KOPT-K1 (cell line): ENCODE measurements around the gene KCTD10.
"Not testable (repeated sequence)": the region's sequence is repeated elsewhere in the genome, so short reads cannot be mapped to it uniquely, and the experiment has no call there.

Experiments used
- H3K27ac ChIP-seq: fragments of 200-600 bp; sonication (generic); 2 replicates; pipeline ENCODE4 v1.5.1; 2016; ENCODE audit warnings: antibody characterized with exemption, mild to moderate bottlenecking, low read depth, low read length; ENCODE audit not compliant: poor library complexity, severe bottlenecking
- H3K36me3 ChIP-seq: fragments of 200-600 bp; sonication (generic); 2 replicates; pipeline ENCODE4 v1.5.1; 2017; ENCODE audit warnings: antibody characterized with exemption, mild to moderate bottlenecking, low read length, moderate library complexity; ENCODE audit not compliant: insufficient read depth
- H3K9me3 ChIP-seq: fragments of 200-600 bp; sonication (generic); 2 replicates; pipeline ENCODE4 v1.5.1; 2017; ENCODE audit warnings: antibody characterized with exemption, low read length, mild to moderate bottlenecking; ENCODE audit not compliant: insufficient read depth, poor library complexity, severe bottlenecking

KCTD10 gene

GRCh38 chr12:109434582-109434981, 42.5 kb downstream of the KCTD10 start:
- no peaks in the 10 kb centered on the region for H3K9me3 ChIP-seq
- H3K36me3 ChIP-seq: no peaks in the 10 kb centered on the region
- H3K27ac ChIP-seq: no peak overlapping the region

GRCh38 chr12:109433618-109434017, 43.5 kb downstream of the KCTD10 start:
- Histone ChIP-seq H3K27ac (no peak overlapping the region), H3K9me3 (no peaks in the 10 kb centered on the region), H3K36me3 (no peaks in the 10 kb centered on the region)

GRCh38 chr12:109432842-109433304, 44.2 kb downstream of the KCTD10 start:
- no peak overlapping the region for H3K27ac ChIP-seq
- no peaks in the 10 kb centered on the region for H3K9me3 ChIP-seq

GRCh38 chr12:109432431-109432830, 44.7 kb downstream of the KCTD10 start:
- Histone ChIP-seq H3K9me3 (no peaks in the 10 kb centered on the region), H3K27ac (no peak overlapping the region), H3K36me3 (no peaks in the 10 kb centered on the region)

More at GRCh38 chr12:109432842-109433304, 44.2 kb downstream of the KCTD10 start:
- no peaks in the 10 kb centered on the region for H3K36me3 ChIP-seq

GRCh38 chr12:109430244-109430643, 46.9 kb downstream of the KCTD10 start:
- Histone ChIP-seq H3K36me3 (no peaks in the 10 kb centered on the region), H3K27ac (no peak overlapping the region), H3K9me3 (no peaks in the 10 kb centered on the region)

GRCh38 chr12:109428804-109429203, 48.3 kb downstream of the KCTD10 start:
- not testable (repeated sequence) for H3K27ac ChIP-seq, H3K9me3 ChIP-seq, H3K36me3 ChIP-seq

GRCh38 chr12:109428037-109428629, 49.0 kb downstream of the KCTD10 start:
- Histone ChIP-seq H3K9me3 (no peaks in the 10 kb centered on the region), H3K27ac (no peak overlapping the region), H3K36me3 (no peaks in the 10 kb centered on the region)

GRCh38 chr12:109423392-109423791, 53.7 kb downstream of the KCTD10 start:
- H3K36me3 ChIP-seq: no peaks in the 10 kb centered on the region
- no peaks in the 10 kb centered on the region for H3K9me3 ChIP-seq
- no peak overlapping the region for H3K27ac ChIP-seq

- H3K9me3 ChIP-seq: no peaks in the 10 kb centered on the region
- H3K27ac ChIP-seq: no peak overlapping the region
- H3K36me3 ChIP-seq: no peaks in the 10 kb centered on the region
Measured at GRCh38 chr12:109422251-109422650, 54.8 kb downstream of the KCTD10 start.

- Histone ChIP-seq H3K9me3 (no peaks in the 10 kb centered on the region), H3K27ac (no peak overlapping the region), H3K36me3 (no peaks in the 10 kb centered on the region)
Measured at GRCh38 chr12:109421355-109422087, 55.6 kb downstream of the KCTD10 start.

- no peaks in the 10 kb centered on the region for H3K9me3 ChIP-seq
- no peaks in the 10 kb centered on the region for H3K36me3 ChIP-seq
- no peak overlapping the region for H3K27ac ChIP-seq
Measured at GRCh38 chr12:109418848-109419480, 58.1 kb downstream of the KCTD10 start.

- H3K27ac ChIP-seq, H3K9me3 ChIP-seq, H3K36me3 ChIP-seq: not testable (repeated sequence)
Measured at GRCh38 chr12:109406147-109406546, 71.0 kb downstream of the KCTD10 start.

- not testable (repeated sequence) for H3K27ac ChIP-seq, H3K9me3 ChIP-seq, H3K36me3 ChIP-seq
Measured at GRCh38 chr12:109404841-109405240, 72.3 kb downstream of the KCTD10 start.
